Stimulated activated CD4-positive, alpha-beta T cell treated with anti-CD3 and anti-CD28 coated beads, Interleukin-4, amount 100 ng/mL, for 48 hours (primary cell): ENCODE results near the gene PRDM16.

Source experiments
- DNase-seq, 2 donors: peaks; one replicate each; pipeline ENCODE4 v3.0.0-alpha.2; 2020; ENCODE audit warnings: low read depth in 2 of 2

PRDM16 gene

DNA sequence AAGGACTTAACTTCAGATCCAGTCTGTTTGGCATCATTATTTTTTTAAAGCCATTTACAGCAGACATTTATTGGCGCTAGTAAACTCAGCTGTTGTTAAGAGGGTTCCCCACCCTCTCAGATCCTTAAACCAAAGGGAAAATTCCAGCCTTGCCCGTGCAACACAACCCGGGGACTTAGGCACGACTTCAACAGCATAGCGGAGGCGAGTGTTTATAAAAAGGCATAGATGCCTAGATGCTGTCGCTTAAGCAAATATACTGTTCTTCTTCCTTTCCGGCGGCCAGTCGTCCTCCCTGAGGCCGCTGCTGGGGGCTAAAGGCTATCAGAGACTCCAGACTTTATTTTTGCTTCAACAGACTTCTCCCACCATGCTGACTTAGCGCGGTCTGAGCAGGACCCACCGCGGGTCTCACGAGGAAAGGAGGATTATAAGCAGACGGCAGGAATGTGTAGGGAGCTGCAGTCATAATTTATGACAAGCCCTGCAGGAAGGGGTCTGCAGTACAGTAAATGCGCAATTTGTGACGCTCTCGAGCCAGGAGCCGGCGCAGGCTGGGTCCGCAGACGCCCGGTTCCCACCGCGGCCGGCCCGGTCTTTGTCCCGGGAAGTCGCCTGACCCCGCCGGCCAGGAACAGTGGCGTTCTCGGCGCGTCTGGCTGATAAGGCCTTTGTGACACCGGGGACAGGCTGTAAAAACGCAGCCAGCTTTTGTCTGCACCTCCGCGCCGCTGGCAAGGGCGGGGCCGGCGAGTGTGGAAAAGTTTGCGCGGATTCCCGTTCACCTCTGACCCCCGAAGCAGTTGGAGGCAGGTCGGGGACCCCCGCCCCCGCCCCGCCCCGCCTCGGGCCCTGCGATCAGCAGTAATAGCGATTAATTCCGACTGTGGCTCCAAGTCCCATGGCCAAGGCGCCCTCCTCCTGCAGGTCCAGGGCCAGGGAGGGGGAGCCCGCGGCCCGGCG lies 324.3 kb downstream of the PRDM16 start:
- DNase-seq: no peak

DNA sequence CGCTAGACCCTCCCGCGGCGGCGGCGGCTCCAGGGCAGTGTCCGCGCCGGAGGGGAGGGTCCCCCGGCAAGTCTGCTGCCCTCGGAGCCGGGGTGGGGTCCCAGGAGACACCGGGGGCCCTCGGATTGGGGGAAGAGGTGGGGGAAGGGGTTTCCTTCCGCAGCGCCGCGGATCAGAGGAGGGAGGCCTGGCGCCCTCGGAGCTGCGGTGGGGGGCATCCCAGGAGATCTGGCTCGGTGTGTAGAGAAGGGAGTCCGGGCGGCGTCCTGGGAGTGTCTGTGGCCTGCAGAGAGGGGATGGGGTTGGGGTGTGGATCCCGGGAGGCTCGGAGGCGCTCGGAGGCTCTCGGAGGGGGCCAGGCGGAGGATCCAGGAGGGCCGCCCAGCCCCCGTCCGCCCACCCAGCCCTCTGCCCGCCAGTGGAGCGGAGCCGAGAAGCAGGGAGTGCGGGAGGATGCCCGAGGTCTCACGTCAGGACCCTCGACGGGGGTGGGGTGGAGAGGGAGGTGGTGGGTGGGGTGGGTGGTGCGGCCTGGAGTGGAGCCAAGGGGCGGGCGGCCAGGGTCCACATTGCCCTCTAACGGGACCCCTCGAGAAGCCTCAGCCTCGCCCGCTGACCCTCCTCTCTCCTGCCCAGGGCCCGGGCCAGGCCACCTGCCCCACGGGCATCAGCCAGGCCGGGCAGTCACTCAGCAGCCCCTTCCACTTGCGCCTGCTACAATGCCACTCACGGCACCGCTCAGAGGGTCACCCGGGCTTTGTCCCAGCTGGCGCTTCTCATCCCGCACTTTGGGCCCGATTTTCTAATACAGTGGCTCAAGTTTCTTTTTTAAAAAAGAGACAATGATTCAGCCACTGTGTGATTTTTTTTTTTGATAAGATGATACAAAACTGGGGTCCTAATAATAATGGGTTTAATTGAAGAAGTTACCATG lies 325.3 kb downstream of the PRDM16 start:
- DNase-seq: no peak

DNA sequence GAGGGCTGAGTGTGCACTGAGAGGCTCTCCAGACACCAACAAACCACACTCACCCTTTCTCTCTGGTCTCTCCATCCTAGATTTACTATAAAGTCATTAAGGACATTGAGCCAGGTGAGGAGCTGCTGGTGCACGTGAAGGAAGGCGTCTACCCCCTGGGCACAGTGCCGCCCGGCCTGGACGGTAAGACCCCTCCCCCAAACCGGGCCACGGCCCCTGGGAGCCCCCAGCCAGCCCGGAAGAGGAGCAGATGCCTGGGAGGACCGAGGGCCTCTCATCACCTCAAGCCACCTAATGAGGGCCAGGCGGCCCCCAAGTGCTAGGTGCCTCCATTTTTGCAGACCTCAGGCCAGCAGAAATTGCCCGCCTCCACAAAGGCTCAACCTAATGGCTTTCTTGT lies 327.4 kb downstream of the PRDM16 start:
- no peak for DNase-seq

DNA sequence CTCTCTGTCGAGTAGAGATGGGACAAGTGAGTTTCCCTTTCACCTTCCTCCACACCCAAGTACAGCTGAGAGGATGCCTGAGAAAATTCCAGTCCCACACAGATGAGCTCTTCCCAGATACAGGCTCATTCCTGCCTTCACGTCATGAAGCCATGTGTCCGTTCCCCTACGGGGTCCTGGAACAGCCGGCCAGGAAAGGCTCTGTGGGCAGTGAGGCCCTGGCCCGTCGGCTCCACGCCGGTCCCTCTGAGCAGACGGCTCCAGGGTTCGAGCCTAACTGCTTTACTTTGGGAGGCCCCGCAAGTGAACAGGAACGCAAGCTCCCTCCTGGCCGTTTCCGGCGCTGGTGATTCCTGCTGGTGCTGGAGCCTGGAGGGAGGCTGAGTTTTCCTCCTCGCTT lies 328.3 kb downstream of the PRDM16 start:
- DNase-seq: no peak

DNA sequence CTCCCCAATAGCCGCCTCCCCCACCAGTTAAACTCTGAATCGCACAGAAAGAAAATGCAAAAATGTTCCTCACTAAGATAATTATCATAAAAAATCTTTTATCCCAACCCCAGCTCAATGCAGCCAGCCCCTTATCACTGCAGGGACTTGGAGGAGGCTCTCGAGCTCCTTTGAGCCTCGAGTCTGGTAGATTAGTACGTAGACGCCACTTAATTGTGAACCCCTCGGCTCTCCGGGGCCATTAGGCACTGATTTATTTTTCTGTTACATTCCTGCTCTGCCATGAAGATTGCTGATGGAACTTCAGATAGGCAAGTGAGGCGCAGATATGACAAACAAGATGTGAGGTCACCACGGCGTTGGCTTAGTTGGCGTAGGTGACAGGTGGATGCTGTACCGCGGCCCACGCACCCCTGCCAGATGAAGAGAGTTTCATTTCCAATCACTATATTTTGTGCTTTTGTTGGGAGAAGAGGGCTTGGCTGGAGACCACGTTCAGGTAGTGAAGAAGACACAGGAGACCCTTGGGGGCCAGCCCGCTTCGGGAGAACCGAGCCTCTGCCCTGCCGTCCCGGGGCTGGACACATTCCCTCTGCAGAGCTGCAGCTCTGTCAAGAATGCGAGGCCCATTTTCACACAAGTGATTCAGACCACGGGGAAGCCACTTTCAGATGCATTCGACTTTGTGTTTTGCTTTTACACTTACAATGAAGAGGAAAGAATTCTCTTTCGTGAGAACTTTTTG lies 329.6 kb downstream of the PRDM16 start:
- no peak for DNase-seq

DNA sequence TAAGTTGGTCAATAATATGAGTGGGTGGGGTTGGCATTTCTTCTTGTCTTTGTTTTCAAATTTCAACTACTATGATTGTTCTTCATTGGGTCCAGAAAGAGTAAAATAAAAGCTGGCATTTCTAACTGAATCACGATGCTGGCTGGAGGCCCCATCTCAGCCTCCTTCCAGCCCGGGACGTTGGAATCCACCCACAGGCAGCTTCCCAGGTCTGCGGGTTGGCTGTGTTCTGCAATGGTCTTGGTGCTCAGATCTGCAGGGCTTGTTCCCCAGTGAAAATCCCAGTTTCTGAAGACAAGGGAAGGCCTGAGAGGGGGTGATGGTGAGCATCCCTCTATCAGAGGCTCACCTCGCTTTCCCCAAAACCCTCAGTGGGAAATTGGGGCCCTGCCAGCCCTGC lies 330.7 kb downstream of the PRDM16 start:
- DNase-seq: no peak

DNA sequence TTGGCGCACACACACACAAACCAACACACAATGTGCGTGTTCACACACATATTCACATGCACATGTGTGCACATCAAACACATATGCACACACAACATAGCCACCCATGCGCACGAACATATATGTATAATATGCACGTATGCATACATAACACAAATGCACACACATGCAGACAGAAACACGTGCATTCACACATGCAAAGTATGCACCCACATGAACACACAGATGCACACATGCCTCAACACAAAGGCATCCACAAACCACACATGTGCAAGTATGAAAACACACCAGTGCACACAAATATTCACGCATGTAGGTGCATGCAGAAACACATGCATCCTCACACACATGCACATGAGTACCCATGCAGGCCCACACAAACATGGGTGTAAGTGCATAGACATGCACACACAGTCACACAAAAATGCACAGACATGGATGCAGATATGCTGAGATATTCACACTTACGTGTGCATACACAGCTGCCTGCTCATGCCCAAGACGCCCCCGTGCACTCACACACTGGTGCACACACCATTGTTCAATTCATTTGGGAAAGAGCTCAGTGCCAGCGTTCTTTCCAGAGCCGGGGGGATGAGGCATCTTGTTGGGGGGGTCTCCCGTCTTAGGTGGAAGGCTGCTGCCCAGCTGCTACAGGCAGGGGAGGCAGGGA lies 332.7 kb downstream of the PRDM16 start:
- no peak for DNase-seq

DNA sequence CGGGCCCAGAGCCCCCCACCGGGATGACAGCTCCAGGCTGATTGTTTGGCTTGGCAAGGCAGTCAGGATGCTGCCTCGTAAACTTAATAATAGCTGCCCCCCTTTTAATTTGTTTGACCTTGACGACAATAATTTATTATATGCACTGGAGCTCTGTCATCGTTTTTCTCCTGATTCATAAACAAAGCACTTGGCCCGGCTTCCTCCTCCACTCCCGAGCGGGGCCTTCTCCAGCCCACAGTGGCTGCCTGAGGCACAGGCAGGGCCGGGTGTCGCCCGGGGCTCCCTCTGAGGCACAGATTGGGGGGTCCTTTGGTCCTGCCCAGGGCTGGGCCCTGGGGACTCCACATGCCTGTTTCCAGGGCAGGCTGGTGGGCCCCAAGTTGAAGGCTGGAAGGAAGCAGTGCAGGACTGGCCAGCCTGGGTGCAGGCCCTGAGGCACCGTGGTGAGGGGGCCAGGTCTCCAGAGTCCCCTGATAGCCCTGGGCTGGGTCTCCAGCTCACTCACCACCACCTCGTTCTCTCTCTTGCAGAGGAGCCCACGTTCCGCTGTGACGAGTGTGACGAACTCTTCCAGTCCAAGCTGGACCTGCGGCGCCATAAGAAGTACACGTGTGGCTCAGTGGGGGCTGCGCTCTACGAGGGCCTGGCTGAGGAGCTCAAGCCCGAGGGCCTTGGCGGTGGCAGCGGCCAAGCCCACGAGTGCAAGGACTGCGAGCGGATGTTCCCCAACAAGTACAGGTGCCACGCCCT lies 333.4 kb downstream of the PRDM16 start:
- no peak for DNase-seq

DNA sequence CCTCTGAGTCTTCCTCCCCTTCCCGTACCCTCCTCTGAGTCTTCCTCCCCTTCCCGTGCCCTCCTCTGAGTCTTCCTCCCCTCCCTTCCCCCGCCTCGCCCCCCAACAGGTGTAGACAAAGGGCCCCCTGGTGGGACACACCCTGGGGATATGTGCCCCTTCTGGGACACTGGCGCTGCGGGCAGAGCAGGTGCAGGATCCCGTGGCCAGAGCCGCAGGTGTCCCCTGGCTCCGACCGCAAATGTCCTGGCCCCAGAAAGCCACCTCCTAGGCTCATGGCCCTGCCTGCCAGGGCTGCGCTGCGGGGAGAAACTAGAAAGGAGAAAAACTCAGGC lies 334.0 kb downstream of the PRDM16 start:
- DNase-seq: no peak

DNA sequence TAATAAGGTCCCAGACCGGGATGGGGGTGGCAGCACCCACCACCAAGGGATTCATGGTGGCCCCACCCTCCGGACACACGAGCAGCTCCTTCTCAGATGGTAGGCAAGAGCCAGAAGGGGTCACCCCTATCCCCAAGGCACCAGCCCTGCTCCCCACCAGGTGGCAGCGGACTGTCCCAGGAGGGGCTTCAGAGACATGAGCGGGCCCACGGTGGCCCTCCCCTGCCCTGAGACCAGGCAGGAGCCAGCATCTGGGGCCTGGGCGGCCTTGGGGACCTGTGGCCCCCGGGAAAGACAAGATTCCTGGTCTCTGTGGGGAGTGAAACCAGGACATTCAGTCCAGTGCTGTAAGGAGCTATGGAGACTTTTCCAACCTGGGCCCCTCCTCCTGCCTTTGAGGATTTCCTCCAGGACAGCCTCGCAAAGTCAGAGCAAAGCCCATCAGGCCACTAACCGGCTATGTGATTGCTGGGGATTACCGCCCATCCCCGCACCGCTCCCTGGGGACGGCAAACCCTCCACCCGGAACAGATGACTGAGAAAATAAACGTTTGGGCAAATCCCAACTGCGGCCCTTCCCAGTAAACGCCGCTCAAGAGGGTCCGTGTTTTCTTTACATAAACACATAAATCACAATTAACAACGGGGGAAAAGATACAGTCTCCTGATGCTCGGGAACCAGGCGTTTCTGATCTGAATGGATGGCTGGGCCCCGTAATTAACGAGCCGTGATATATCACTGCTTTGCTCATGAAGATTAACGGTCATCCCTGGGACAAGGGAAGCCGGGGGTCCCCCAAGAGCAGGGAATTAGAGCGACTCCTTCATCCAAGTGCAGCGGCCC lies 334.6 kb downstream of the PRDM16 start:
- DNase-seq: no peak

DNA sequence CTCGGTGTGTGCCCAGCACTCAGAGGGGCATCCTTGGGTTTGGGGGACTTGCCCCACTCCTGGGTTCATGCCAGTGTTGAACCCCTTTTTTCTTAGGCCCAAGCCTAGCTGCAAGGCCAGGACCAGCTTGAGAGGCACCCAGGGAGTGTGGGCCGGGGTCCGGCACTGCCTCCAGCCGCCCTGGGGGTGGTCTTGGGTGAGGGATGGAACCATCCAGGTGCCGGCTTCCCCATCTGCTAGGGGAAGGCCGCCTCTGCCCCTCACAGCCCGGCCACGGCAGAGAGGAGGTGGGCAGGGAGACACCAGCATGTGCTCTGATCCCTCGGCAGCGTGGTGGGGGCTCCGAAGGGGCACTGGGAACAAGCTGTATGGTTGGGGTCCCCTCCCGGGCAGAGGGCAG lies 335.3 kb downstream of the PRDM16 start:
- no peak for DNase-seq

DNA sequence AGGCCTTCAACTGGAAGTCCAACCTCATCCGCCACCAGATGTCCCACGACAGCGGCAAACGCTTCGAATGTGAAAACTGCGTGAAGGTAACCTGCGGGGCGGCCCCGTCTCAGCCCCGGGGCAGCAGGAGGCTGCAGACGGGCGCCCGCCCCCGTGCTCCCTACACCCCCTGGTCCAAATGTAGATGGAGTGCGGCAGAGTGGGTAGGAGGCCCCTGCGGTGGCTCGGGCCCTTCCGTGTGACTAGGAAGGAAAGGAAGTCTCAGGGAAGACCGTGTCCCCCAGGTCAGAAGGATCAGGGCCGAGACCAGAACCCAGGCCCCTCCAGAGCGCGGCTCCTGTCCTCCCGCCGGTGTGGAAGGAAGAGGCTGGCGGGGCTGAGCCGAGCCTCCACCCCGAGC lies 335.8 kb downstream of the PRDM16 start:
- DNase-seq: no peak

DNA sequence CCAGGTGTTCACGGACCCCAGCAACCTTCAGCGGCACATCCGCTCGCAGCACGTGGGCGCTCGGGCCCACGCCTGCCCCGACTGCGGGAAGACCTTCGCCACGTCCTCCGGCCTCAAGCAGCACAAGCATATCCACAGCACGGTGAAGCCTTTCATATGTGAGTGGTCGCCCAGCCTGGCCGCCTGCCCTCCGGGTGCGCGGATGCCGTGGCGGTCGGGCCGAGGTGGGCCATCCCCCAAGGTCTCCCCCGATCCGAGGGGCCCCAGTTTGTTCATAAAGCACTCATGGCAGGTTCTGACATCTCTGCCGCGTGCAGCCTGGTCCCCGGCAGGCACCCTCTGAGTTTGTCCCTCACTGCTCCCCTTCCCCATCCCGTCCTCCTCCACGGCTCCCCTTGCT lies 336.5 kb downstream of the PRDM16 start:
- no peak for DNase-seq

DNA sequence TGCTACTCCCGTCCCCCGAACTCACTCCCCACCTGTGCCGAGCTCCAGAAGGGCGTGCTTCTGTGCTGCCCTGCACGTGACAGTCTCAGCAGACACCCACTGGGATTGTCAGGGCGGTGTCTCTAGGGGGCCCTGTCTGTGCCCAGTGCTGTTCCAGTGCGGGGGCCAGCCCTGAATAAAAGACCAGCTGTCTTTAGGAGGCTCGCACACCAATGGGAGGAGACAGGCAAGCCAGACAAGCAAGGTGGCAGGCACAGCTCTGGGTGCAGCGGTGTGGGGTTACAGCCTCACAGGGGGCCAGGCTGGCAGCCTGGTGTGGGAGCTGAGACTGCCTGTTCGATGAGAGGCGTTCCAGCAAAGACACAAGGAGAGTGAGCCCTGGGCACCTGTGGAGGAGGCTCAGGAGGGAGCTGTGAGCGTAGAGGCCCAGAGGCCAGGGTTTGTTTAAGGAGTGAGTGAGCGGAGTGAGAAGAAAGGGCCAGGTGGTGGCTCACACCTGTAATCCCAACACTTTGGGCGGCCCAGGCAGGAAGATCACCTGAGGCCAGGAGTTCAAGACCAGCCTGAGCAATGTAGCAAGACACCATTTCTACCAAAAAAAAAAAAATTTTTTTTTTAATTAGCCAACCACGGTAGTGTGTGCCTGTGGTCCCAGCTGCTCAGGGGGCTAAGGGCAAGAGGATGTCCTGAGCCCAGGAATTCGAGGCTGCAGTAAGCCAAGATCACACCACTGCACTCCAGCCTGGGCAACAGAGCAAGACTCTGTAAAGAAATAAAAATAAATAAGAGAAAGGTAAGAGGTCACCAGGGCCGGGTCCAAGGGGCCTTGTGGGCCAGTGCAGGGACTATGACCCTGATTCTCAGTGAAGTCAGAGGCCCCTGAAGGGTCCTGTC lies 337.2 kb downstream of the PRDM16 start:
- DNase-seq: no peak

DNA sequence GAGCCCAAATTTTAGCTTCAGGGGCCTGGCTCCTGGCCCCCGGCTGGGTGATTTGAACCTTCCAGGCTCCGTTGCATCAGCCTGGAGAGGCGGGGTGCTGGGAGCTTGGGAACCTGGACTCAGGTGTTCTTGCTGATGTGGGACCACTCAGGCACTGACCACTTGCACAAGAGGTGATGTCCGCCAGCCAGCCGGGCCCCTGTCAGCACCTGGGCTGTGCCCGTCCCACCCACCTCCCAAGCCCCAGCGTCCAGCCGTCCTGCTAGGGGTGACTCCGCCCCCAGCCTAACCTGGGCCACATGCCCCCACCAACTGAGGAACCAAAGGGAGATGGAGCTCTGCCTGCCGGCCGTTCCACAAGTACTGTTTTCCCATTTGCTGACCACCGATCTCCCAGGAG lies 338.0 kb downstream of the PRDM16 start:
- no peak for DNase-seq

DNA sequence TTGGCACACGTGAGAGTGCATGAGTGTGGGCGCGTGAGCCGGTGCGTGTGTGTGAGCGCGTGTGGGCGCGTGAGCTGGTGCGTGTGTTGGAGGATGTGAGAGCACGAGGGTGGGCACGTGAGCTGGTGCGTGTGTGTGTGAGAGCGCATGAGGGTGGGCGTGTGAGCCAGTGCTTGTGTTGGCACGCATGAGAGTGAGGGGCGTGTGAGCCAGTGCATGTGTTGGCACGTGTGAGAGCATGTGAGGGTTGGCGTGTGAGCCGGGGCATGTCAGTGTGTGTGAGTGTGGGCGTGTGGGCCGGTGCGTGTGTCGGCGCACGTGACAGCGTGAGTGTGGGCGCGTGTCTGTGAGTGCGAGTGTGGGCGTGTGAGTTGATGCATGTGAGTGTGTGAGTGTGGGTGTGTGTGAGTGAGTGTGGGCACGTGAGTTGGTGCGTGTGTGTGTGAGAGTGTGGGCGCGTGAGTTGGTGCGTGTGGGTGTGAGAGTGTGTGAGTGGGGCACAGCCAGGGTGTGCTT lies 339.8 kb downstream of the PRDM16 start:
- no peak for DNase-seq

DNA sequence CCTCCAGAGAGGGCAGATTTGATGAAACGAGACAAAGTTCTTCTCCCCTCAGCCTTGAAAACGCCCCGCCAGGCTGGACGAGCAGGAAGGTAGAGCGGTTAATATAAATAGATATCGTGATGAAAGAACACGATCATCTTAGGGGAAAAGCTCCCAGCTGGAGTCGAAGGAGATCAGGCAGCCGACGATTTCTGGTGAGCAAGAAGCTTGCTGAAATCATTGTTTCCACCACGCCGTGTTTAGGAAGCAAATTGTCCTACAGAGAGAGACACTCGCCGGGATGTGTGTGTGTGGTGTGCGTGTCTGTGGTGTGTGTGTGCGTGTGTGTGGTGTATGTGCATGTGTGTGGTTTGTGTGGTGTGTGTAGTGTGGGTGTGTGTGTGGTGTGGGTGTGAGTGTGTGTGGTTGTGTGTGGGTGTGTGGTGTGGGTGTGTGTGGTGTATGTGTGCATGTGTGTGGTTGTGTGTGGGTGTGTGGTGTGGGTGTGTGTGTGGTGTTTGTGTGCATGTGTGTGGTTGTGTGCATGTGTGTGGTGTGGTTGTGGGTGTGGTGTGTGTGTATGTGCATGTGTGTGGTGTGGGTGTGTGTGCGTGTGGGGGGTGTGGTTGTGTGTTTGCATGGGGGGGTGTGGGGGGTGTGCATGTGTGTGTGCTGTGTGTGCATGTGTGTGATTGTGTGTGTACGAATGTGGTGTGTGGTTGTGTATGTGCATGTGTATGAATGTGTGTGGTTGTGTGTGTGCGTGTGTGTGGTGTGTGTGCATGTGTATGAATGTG lies 340.6 kb downstream of the PRDM16 start:
- no peak for DNase-seq
